ENCODE data around the gene YTHDF1.
A peak's percentile ranks its signal among the peaks of the same experiment; 100 is the strongest.

The YTHDF1 gene

DNA sequence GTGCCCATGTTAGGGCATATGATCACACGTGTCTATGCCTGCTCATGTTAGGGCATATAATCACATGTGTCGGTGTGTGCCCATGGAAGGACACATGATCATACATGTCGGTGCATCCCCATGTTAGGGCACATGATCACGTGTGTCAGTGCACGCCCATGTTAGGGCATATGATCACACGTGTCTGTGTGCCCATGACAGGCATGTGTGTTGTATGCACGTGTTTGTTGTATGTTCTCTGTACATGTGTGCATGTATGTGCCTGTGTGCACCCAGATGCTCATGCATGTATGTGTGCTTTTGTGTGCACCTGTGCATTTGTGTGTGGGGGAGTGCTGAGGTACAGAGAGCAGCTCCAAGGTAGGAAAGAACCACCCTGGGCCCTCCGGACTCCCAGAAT lies 29.8 kb downstream of the YTHDF1 start:
- DNase-seq (ENCODE audit: low read depth in 3 of 3), result no peak

DNA sequence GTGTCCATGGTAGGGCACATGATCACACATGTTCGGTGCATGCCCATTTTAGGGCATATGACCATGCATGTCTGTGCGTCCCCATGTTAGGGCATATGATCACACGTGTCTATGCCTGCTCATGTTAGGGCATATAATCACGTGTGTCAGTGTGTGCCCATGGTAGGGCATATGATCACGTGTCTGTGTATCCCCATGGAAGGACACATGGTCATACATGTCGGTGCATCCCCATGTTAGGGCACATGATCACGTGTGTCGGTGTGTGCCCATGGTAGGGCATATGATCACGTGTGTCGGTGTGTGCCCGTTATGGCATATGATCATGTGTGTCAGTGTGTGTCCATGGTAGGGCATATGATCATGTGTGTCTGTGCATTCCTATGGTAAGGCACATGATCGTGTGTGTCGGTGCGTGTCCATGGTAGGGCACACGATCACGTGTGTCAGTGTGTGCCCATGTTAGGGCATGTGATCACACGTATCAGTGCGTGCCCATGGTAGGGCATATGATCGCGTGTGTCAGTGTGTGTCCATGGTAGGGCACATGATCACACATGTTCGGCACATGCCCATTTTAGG lies 30.6 kb downstream of the YTHDF1 start:
- no peak for DNase-seq (ENCODE audit: low read depth in 3 of 3)

DNA sequence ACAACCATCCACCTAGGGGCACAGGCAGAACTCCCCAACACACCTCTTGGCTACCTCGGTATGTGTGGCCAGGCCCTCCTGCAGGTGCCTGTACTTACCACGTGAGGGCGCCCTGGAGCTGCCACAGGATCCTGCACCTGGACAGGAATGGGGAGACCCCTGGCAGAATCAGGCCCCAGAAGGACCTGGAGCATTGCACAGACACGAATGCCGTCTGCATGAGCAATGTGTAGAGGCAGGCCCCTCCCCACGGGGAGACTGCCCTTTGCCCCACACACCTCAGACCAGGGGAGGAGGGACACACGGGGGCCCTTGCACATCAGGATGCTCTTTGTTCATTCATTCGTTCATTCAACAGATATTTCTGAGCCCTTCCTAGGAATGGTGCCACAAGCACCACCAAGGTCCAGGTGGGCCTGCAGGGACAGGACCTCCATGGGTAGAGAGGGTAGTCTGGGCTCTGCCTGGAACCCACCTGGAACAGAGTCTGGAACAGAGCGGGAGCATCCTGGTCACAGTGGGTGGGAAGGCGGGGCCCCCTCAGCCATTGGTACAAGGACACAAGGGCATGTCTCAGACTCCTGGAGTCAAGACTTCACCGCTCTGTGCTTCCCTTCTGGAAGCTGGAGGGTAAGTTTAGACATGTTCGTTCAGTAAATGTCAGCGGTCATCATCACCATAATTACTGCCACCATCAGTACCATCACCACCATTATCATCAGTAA lies 32.3 kb downstream of the YTHDF1 start:
- peak in 1 of 3 experiments; percentile 11 for DNase-seq (ENCODE audit: low read depth in 3 of 3)

DNA sequence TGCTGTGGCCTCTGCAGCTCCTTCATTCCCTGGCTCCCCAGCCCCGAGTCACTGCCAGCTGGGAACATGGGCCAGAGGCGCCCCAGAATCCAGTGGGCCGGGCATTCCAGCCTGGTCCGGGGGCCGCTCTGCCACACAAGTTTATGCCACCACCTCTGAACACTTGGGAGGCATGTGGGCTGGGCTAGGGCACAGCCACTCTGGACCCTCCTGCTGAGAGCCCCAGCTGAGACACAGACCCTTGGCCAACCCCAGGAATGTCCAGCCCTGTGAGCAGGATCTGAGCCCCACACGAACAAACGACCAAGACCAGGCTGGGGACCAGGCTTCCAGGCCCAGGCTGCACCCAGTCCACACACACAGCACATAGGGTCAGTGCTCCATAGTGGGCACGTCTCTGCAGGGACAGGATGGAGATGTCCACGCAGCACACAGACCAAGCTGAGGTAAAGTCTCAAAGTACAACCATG lies 33.0 kb downstream of the YTHDF1 start:
- no peak for DNase-seq (ENCODE audit: low read depth in 3 of 3)

DNA sequence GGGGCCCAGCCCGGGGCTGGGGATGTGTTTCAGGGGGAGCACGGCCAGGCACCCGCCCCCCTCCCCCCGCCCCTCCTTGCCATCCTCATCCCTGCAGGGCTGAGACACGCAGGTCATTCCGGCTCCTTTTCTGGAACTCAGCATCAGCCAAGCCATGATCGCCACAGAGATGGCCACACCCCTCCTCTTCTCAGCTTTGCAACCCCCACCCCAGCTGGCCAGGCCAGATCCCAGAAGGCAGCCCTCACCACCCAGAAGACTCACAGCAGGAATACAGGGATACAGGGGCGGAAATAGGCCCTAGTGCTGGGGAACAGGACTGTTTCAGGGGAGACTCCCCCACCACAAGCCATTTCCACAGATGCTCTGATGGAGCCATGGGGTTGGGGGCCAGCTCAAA lies 33.5 kb downstream of the YTHDF1 start:
- no peak for DNase-seq (ENCODE audit: low read depth in 3 of 3)

DNA sequence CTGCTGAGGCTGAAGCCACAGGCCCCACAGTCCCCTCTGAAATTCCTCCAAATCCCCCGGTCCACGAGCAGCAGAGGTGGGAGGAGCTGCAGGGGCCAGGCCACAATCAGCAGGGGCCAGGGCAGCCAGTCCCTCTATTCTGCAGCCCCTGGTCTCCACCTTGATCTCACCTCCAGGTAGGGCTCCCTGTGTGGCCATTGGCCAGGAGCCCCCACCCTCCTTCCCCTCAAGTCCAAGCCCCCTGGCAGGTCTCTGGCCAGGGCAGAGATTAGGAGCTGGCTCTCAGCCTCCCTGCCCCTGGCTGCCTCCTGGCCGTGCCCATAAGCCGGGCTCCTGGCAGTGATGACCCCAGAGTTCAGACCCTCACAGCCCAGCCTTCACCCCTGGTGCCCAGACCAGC lies 34.7 kb downstream of the YTHDF1 start:
- DNase-seq (ENCODE audit: low read depth in 3 of 3), result no peak

DNA sequence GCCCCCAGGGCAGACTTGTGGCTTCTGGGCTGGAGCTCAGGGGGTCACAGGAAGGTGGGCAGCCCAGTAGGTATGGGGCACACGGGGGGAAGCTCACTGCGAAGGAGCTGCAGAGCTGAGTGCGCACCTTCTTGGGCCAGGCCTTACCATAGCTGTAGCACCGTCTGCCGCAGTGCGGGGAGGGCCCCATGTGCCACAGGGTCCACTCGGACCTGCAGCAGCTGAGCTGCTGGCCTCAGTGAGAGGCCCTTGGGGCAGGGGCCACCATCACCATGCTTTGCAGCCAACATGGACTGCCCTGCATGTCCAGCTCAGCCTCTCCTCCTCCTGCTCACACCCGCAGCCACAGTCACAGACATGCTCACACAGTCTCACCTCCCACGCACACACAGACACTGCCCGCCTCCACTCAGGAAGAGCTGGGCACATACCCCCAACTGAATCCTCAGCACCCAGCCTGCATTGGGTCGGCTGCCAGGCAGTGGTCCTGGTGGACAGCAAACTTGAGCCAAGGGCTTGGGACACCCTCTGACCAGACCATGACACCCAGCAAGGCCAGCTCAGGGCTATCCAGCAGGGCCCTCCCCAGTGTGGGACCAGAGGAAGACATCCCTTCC lies 35.3 kb downstream of the YTHDF1 start:
- DNase-seq (ENCODE audit: low read depth in 3 of 3), result no peak

DNA sequence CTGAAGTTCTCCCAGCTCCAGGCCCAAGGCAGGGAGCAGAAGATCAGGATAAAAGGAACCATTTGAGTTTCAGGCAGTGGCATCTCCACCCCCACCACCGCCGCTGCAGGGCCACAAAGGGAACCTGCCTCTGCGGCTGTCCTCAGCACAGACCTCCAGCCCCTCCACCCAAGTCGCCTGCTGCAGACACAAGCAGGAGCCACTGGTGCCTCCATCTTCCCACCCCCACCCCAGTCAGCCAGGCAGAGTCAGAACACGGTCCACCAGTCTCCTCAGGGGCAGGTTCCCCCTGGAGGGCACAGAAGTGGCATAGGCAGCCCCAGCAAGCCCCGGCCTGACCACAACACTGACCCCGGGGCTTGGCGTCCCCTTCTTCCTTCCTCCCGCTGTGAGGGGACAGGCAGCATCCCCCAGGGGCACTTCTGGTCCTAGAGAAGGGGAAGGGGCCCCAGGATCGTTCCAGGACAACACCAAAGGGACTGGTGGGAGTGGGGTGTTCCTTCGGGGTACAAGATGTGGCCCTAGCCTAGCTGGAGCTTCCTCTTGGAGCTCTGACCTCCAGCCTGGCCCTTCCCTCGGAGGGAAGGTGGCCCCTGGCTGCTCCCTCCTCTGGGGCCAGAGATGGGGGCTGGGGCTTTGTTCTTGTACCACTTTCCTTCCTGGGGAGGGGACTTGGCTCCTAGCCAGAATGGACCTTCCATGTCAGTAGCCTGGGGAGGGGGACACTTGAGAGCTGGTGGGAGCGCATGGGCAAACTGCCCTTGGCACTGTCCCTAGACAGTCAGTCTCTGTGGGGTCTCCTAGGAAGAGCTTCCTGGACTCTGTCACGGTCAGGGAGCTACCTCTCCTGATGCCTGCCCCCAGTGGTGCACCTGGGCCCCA lies 36.0 kb downstream of the YTHDF1 start:
- no peak for DNase-seq (ENCODE audit: low read depth in 3 of 3)

DNA sequence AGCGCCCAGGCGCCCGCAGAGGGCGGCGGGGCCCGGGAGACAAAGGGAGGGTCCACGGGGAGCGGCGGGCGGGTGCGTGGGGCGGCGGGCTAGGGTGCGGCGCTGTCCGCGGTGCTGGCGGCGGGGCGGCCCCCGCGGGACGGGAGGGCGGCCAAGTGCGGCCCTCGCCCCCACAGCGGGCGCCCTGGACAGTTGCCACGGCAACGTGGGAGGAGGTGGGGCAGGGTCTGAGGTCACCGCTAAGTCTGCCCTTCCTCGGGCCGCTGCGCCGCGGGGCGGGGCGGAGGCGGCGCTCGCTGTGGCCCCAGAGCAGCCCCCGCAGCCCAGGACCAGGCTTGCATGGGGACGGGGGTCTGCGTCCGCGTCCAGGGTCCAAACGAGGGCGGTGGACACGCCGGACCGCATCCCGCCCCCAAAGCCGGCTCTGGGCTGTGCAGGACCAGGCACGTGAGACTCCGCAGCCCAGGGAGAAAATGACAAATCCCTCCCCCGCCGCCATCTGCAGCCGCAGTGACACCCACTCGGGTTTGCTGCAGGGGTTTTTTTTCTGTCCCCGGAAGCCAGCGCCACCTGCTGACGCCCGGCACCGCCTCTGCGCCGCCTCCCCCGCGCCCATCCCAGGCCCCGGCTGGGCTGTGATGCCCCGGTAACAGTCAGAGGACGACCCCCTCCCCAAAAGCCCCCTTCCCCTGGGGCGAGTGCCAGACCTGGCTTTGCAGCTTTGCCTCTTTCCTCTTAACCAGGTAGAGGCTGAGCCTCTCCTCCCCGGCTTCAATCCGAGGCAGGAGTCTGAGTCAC lies 36.8 kb downstream of the YTHDF1 start:
- DNase-seq (ENCODE audit: low read depth in 3 of 3), result peak; percentile 53 to 68 (median 68)

DNA sequence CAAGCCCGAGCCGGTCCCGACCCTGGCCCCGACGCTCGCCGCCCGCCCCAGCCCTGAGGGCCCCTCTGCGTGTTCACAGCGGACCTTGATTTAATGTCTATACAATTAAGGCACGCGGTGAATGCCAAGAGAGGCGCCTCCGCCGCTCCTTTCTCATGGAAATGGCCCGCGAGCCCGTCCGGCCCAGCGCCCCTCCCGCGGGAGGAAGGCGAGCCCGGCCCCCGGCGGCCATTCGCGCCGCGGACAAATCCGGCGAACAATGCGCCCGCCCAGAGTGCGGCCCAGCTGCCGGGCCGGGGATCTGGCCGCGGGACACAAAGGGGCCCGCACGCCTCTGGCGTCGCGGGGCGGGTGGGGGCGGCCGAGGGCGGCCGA lies 37.5 kb downstream of the YTHDF1 start:
- DNase-seq (ENCODE audit: low read depth in 3 of 3), result no peak

DNA sequence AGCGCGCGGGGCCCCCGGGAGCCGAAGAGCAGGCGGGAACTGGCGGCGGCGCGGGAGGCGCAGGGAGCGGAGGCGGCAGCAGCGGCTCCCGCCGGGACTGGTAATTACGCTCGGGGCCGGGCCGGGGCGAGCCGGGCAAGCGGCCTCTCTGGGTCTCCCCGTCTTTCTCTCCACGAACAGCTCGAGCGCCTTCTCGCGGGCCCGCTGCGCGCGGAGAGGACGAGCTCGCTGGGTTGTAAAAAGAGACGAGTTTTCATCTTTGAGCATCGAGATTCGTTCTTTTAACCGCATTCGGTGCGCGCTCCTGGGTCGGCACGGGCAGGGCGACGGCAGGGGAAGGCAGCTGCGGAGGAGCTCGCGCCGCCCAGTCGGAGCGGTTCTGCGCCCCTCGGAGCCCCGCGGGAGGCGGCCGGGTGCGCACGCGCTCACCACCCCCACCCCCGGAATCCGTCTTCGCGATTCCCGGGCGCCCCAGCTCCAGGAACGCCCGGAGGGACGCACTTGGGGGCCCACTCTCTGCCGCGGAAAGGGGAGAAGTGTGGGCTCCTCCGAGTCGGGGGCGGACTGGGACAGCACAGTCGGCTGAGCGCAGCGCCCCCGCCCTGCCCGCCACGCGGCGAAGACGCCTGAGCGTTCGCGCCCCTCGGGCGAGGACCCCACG lies 38.0 kb downstream of the YTHDF1 start:
- DNase-seq (ENCODE audit: low read depth in 3 of 3), result no peak

DNA sequence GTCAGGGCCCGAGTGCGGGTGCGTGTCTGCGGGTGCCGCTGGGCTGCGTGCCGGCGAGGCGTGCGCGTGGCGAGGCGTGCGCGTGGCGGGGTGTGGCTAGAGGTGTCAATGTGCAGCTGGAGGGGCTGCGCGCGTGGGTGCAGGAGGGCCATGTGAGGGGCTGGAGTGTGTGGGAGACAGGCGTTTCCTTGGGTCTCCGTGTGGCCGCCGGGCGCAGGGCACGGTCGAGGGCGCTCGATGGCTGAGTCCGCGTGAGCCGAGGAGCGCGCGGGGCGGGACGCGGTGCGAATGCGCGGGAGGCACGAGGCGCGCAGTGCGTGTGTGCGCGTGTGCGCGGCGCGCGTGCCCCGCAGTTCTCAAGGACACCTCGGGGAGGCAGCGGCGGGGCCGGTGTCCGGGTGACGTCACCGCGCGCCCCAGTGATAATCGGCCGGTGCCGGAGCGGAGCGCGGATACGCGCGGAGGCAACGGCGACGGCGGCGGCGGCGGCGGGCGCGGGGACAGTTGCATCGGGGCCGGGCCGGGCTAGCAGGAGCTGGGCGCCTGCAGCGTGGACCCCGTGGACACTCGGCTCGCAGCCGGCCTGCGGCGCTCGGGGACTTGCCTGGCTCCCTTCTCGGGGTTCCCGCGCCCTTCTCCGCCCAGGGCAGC lies 38.7 kb downstream of the YTHDF1 start:
- DNase-seq (ENCODE audit: low read depth in 3 of 3), result no peak

DNA sequence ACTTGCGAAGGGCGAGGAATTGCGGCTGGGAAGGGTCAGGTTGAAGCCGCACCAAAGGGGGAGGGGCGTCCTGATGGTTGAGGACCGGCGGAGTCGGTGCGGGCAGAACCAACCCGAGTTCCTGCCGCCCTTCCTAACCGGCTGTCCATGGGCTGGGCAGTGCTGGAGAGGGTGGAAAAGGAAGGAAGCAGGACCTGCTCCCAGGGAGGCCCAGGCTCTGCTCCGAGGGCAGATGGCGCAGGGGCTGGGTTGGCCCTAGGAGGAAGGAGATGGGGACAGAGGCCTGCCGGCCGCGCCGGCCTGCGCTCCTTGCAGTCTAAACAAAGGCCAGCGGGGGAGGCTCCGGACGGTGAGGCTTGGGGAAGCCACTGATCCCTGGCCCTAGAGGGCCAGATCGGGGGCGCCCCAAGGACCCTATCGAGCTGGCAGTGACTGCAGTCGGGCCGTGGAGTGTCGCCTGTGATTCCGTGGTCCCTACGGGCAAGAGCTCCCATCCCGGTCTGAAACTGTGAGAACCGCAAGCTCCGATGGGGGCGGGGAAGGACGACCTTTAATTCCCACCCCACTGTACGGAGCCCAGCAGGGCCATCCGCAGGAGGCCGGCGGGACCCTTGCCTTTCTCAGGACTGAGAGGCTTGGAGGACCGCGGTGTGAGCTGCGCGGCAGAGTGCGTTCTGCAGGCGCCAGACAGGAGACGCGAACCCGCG lies 39.4 kb downstream of the YTHDF1 start:
- no peak for DNase-seq (ENCODE audit: low read depth in 3 of 3)

DNA sequence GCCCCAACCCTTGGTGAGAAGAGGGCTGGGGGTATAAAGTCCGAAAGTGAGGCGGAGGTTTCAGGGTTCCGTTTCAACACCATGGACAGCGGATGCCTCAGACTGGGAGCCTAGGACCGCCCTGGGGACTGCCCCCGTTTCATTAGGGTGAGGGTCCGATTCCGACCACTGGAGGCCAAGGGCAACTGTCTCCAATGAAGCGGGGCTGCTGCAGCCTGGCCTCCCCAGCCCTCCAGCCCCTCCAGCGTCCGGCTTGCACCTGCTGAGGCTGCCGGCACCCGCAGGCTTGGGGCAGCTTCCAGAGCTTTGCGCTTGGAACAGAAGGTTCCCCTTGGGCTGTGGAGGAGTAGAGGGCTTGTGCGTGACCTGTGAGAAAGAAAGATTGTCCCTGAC lies 39.9 kb downstream of the YTHDF1 start:
- DNase-seq (ENCODE audit: low read depth in 3 of 3), result no peak

DNA sequence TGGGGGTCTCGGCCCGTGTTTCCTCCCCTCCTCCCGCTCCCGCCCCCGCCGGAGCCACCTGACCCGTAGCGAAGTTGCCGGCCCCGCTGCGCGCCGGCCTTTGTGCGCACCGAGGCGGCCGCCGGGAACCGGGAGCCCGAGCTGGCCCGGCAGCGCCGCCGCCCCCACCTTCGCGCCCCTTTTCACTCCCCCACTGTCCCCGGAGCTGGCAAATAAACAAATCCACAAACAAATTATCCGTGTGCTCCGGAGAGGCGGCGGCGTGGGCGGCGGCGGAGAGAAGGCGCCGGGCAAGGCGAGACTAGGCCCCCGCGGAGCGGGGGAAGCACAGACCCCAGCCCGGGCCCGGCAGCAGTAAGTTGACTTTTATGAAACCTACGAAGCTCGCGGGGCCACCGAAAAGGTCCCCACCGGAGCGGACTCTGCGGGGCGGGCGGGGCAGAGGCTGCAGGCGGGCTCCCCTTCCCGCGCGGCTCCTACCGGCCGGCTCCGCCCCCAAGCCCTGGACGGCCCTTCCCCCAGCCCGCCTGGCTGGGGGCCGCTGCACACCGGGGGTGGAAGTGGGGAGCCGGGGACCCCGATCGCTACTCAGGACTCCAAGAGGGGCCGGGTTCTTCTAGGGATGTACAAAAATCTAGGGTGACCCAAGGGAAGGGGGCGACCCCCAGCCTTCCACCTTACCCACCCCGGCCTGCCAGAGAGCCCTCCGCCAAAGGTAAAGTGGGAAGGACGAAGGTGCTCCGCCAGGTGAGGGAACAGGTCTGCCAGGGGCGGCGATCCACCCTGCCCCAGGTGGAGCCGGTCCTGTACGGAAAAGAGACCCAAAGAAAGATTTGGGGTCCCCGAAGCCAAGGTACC lies 40.7 kb downstream of the YTHDF1 start:
- DNase-seq (ENCODE audit: low read depth in 3 of 3), result no peak

DNA sequence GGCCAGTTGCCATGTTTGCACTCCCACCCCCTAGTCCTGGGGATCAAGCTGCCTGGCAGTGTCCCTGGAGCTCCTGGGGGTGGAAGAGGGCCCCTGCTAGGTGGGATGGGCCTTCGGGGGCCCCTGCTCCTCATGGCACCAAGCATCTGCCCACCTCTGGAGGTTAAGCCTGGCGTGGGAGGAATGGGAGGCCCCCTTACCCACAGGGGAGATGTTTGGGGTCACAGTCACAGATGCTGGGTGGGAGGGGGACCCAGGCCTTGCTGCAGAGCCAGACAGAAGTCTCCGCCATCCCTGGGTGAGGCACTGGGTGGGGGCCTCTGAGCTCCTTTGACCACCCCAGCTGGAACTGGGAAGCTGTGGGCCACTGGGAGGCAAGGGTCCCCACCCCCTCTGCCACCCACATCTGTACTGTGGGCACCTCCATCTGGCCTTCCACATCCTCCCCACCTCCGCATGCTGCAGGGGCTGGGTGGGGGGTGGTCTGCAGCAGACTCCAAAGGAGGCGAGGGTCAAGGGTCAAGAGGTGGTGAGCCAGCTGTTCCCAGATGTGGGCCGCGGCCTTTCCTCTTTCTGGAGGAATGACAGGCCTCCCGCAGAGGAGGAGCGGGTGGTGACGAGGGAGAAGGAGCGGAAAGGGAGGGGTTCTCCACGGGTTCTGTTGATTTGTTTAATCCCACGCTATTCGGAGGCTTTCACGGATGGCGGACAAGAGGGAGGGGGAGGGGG lies 41.5 kb downstream of the YTHDF1 start:
- no peak for DNase-seq (ENCODE audit: low read depth in 3 of 3)

DNA sequence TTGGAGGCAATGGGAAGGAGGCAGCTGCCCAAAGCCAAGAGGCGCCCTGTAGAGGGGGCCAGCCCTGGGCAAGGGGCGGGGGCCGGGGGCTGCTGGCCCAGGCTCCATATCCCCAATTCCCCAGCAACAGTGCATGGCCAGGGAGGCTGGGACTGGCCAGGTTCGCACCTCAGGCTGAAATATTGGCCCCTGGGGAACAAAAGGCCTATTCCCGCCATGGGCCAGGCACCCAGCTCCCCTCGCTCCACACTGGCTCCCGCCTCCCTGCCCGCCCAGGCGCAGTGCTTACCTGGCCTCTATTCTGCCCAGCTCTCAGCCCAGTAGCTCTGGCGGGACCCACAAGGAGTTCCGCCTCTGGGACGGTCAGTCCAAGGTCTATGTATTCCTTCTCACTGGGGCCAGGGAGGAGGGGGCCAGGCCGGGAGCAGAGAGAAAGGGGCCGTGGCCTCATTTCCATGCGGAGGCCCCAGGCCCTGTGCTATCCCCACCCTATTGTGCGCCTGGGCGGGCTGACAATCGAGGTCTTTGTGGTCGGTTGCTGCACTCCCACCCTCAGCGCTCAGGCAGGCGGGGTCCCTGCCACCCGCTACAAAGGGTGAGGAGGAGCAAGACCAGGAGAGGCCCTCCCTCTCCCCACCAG lies 42.3 kb downstream of the YTHDF1 start:
- DNase-seq (ENCODE audit: low read depth in 3 of 3), result no peak

DNA sequence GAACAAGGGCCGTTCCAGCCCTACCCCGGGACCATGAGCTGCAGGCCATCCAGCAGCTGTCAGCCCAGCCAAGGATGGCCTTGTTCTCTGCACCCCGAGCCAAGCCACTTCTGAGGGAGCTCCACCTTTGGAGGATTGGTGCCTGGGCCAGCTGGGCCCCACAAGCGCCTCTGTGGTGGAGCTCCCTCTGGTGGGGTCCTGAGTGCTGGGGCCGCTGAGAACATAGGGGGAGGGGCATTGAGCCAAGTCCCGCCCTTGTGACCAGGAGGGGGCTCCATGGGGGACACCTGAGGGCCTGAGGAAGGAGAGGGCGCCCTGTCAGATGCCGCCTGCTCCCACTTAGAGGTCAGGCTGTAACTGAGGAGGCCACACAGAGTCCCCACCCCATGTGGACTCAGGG lies 43.2 kb downstream of the YTHDF1 start:
- no peak for DNase-seq (ENCODE audit: low read depth in 3 of 3)

Measured in stimulated activated CD4-positive, alpha-beta T cell treated with anti-CD3 and anti-CD28 coated beads, TNF-alpha, amount 100 ng/mL, for 4 hours (primary cell).